NCI-H187 (cell line): Measurements from ENCODE around the gene EDEM2.
"Not testable (repeated sequence)": the region's sequence is repeated elsewhere in the genome, so short reads cannot be mapped to it uniquely, and the experiment has no call there.

ENCODE experiments used
- DNase-seq, 2 experiments: peaks; one replicate each; lab custom pipeline; 2025; lab: John Stamatoyannopoulos, UW

Gene EDEM2

GRCh38 chr20:35146920-35147574, at the start of gene EDEM2:
TSS of gene EDEM2 (minus strand) at chr20:35147336. CDS start at chr20:35147258, 78 bp downstream.
- DNase-seq: peak; percentile 79 to 83

GRCh38 chr20:35196313-35196712, 49.2 kb upstream of the EDEM2 start:
- no peak for DNase-seq

- not testable (repeated sequence) for DNase-seq
Measured at GRCh38 chr20:35193031-35193791, 46.1 kb upstream of the EDEM2 start.

GRCh38 chr20:35192118-35192872, 45.2 kb upstream of the EDEM2 start:
- DNase-seq: no peak

GRCh38 chr20:35191419-35192117, 44.4 kb upstream of the EDEM2 start:
- DNase-seq: no peak

GRCh38 chr20:35190556-35190955, 43.4 kb upstream of the EDEM2 start:
- DNase-seq: no peak

- DNase-seq: not testable (repeated sequence)
Measured at GRCh38 chr20:35189223-35189622, 42.1 kb upstream of the EDEM2 start.

- DNase-seq: no peak
Measured at GRCh38 chr20:35187584-35188190, 40.6 kb upstream of the EDEM2 start.

- DNase-seq: not testable (repeated sequence)
Measured at GRCh38 chr20:35186691-35187289, 39.7 kb upstream of the EDEM2 start.

- DNase-seq: no peak
Measured at GRCh38 chr20:35181731-35182130, 34.6 kb upstream of the EDEM2 start.

- no peak for DNase-seq
Measured at GRCh38 chr20:35180266-35180665, 33.1 kb upstream of the EDEM2 start.

- no peak for DNase-seq
Measured at GRCh38 chr20:35179292-35180212, 32.4 kb upstream of the EDEM2 start.

GRCh38 chr20:35176132-35176531, 29.0 kb upstream of the EDEM2 start:
- no peak for DNase-seq

- DNase-seq: no peak
Measured at GRCh38 chr20:35174458-35175216, 27.5 kb upstream of the EDEM2 start.

GRCh38 chr20:35173576-35174192, 26.5 kb upstream of the EDEM2 start:
- DNase-seq: no peak

GRCh38 chr20:35172434-35172806, 25.3 kb upstream of the EDEM2 start:
- DNase-seq: no peak

- DNase-seq: peak in 1 of 2 experiments; percentile 8
Measured at GRCh38 chr20:35171753-35172433, 24.8 kb upstream of the EDEM2 start, which contains the start of gene PROCR. TSS of gene PROCR (plus strand) at chr20:35172072. CDS start at chr20:35172155, 83 bp downstream.

- no peak for DNase-seq
Measured at GRCh38 chr20:35171438-35171752, 24.3 kb upstream of the EDEM2 start.
